Measurements from ENCODE around the gene TEAD2. TPM values are rescaled to one million over a fixed set of nuclear protein-coding genes. Genes with fewer than 3 reads are reported as not detected.
"Not testable (repeated sequence)": the region's sequence is repeated elsewhere in the genome, so short reads cannot be mapped to it uniquely, and the experiment has no call there.

Gene TEAD2
- total RNA-seq, 1 experiment from 2014 or later, result 2.4 TPM

- no peak overlapping the region for H3K27ac Mint-ChIP-seq (ENCODE audit: unreplicated experiment)
- CTCF ChIA-PET, result interaction anchor here (0.6 to 0.7 kb wide), 3 partner anchors 55 to 232 kb away, joined by 3 read pairs; no protein-coding TSS in a partner anchor
- H3K4me3 Mint-ChIP-seq (ENCODE audit: low read depth, unreplicated experiment), result no peak overlapping the region
- TF ChIP-seq CTCF (IDR thresholded peaks at IDR 0.05; ENCODE audit: unreplicated experiment), result peak; percentile 74
- intact Hi-C loops (cut with micrococcal nuclease; ENCODE audit: unreplicated experiment), result loop anchor here (1.0 kb wide), 2 partner anchors 62 to 102 kb away; no protein-coding TSS in a partner anchor
- H3K4me1 Mint-ChIP-seq (ENCODE audit: low read depth, unreplicated experiment), result no peaks in the 10 kb centered on the region
- BruUV-seq (replicated peaks), result no TSS peak
- peaks cover 37% of the 10 kb centered on the region for H3K27me3 Mint-ChIP-seq (ENCODE audit: unreplicated experiment)
- no peaks in the 10 kb centered on the region for H3K36me3 Mint-ChIP-seq (ENCODE audit: insufficient read depth, unreplicated experiment)
- peak; percentile 57 for DNase-seq
- peaks cover 3% of the 10 kb centered on the region for H3K9me3 Mint-ChIP-seq (ENCODE audit: low read depth, unreplicated experiment)
Measured at GRCh38 chr19:49327878-49328544, 34.2 kb downstream of the TEAD2 start.

- no peak for TF ChIP-seq CTCF (IDR thresholded peaks at IDR 0.05; ENCODE audit: unreplicated experiment)
- no peak for DNase-seq
- H3K4me1 Mint-ChIP-seq (ENCODE audit: low read depth, unreplicated experiment), result no peaks in the 10 kb centered on the region
- BruUV-seq (replicated peaks), result no TSS peak
- H3K27me3 Mint-ChIP-seq (ENCODE audit: unreplicated experiment), result peaks cover 32% of the 10 kb centered on the region
- CTCF ChIA-PET, result no interaction called here
- H3K4me3 Mint-ChIP-seq (ENCODE audit: low read depth, unreplicated experiment), result no peak overlapping the region
- H3K9me3 Mint-ChIP-seq (ENCODE audit: low read depth, unreplicated experiment), result peaks cover 3% of the 10 kb centered on the region
- no peaks in the 10 kb centered on the region for H3K36me3 Mint-ChIP-seq (ENCODE audit: insufficient read depth, unreplicated experiment)
- intact Hi-C loops (cut with micrococcal nuclease; ENCODE audit: unreplicated experiment), result no loop called here
- H3K27ac Mint-ChIP-seq (ENCODE audit: unreplicated experiment), result no peak overlapping the region
Measured at GRCh38 chr19:49326165-49326704, 36.0 kb downstream of the TEAD2 start.

GRCh38 chr19:49325756-49326155 lies 36.5 kb downstream of the TEAD2 start:
- intact Hi-C loops (cut with micrococcal nuclease; ENCODE audit: unreplicated experiment); CTCF ChIA-PET; H3K9me3 Mint-ChIP-seq (ENCODE audit: low read depth, unreplicated experiment): not testable (repeated sequence)

GRCh38 chr19:49324801-49325576 lies 37.2 kb downstream of the TEAD2 start, which contains the start of gene SLC6A16:
TSS of gene SLC6A16 (minus strand) at chr19:49325191. CDS start at chr19:49311347, 13,844 bp downstream.
- DNase-seq, result no peak
- H3K9me3 Mint-ChIP-seq (ENCODE audit: low read depth, unreplicated experiment), result peaks cover 3% of the 10 kb centered on the region
- no TSS peak for BruUV-seq (replicated peaks)
- H3K4me3 Mint-ChIP-seq (ENCODE audit: low read depth, unreplicated experiment), result no peak within 1 kb of the TSS
- TF ChIP-seq CTCF (IDR thresholded peaks at IDR 0.05; ENCODE audit: unreplicated experiment), result no peak
- CTCF ChIA-PET, result no interaction called here
- peaks cover 32% of the 10 kb centered on the region for H3K27me3 Mint-ChIP-seq (ENCODE audit: unreplicated experiment)
- intact Hi-C loops (cut with micrococcal nuclease; ENCODE audit: unreplicated experiment), result no loop called here
- no peak within 1 kb of the TSS for H3K27ac Mint-ChIP-seq (ENCODE audit: unreplicated experiment)
- H3K4me1 Mint-ChIP-seq (ENCODE audit: low read depth, unreplicated experiment), result no peaks in the 10 kb centered on the region
- H3K36me3 Mint-ChIP-seq (ENCODE audit: insufficient read depth, unreplicated experiment), result no peaks in the 10 kb centered on the region

More at GRCh38 chr19:49325756-49326155, 36.5 kb downstream of the TEAD2 start:
- H3K27ac Mint-ChIP-seq (ENCODE audit: unreplicated experiment); H3K4me3 Mint-ChIP-seq (ENCODE audit: low read depth, unreplicated experiment); DNase-seq; BruUV-seq (replicated peaks); H3K4me1 Mint-ChIP-seq (ENCODE audit: low read depth, unreplicated experiment); H3K36me3 Mint-ChIP-seq (ENCODE audit: insufficient read depth, unreplicated experiment): not testable (repeated sequence)
- peaks cover 32% of the 10 kb centered on the region for H3K27me3 Mint-ChIP-seq (ENCODE audit: unreplicated experiment)
